DOHH2 (cell line): Measurements from ENCODE around the gene SHROOM3.

Experiments
- EZH2phosphoT487 ChIP-seq: fragments of 200-600 bp; sonication (generic); IDR thresholded peaks from 2 replicates; pipeline ENCODE4 v1.6.1; 2017; ENCODE audit warnings: borderline replicate concordance, mild to moderate bottlenecking, antibody characterized with exemption, low read length, moderate library complexity, mixed read lengths
- TF ChIP-seq, protein P1 (sequence below): fragments of 200-600 bp; sonication (generic); IDR thresholded peaks from one replicate; pipeline ENCODE4 v1.5.1; 2014; ENCODE audit warnings: antibody characterized with exemption, mild to moderate bottlenecking, low read depth, low read length; ENCODE audit not compliant: poor library complexity, severe bottlenecking

- TF ChIP-seq, protein P1, sequence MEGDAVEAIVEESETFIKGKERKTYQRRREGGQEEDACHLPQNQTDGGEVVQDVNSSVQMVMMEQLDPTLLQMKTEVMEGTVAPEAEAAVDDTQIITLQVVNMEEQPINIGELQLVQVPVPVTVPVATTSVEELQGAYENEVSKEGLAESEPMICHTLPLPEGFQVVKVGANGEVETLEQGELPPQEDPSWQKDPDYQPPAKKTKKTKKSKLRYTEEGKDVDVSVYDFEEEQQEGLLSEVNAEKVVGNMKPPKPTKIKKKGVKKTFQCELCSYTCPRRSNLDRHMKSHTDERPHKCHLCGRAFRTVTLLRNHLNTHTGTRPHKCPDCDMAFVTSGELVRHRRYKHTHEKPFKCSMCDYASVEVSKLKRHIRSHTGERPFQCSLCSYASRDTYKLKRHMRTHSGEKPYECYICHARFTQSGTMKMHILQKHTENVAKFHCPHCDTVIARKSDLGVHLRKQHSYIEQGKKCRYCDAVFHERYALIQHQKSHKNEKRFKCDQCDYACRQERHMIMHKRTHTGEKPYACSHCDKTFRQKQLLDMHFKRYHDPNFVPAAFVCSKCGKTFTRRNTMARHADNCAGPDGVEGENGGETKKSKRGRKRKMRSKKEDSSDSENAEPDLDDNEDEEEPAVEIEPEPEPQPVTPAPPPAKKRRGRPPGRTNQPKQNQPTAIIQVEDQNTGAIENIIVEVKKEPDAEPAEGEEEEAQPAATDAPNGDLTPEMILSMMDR, result no peak
- no peak for TF ChIP-seq EZH2phosphoT487
Measured at GRCh38 chr4:76595435-76595834, 160.4 kb downstream of the SHROOM3 start.
